Right lobe of liver (tissue), 4 donors: ENCODE results near the gene C4orf50.

Source experiments
- POLR2A ChIP-seq: fragments of 450-650 bp; IDR thresholded peaks from one replicate; pipeline ENCODE4 v1.6.1; 2017; ENCODE audit warnings: antibody characterized with exemption, mild to moderate bottlenecking
- TF ChIP-seq, protein P1 (sequence below), 4 donors: fragments of 200-600 bp in 3 of 4; fragments of 450-650 bp in 1 of 4; IDR thresholded peaks; one replicate each; pipeline versions ENCODE4 v1.5.1 to v1.8.0; 2016 to 2022; ENCODE audit warnings: antibody characterized with exemption in 4 of 4, mild to moderate bottlenecking in 2 of 4
- donor health status: DM: no; HTN: no; CAD: no.
- donor health status: DM: no; HTN: no; CAD: no.
- donor health status: DM: no; HTN: yes; CAD: no.

GRCh38 chr4:5919044-5919443 is 99.2 kb downstream of the C4orf50 start:
- TF ChIP-seq, protein P1, sequence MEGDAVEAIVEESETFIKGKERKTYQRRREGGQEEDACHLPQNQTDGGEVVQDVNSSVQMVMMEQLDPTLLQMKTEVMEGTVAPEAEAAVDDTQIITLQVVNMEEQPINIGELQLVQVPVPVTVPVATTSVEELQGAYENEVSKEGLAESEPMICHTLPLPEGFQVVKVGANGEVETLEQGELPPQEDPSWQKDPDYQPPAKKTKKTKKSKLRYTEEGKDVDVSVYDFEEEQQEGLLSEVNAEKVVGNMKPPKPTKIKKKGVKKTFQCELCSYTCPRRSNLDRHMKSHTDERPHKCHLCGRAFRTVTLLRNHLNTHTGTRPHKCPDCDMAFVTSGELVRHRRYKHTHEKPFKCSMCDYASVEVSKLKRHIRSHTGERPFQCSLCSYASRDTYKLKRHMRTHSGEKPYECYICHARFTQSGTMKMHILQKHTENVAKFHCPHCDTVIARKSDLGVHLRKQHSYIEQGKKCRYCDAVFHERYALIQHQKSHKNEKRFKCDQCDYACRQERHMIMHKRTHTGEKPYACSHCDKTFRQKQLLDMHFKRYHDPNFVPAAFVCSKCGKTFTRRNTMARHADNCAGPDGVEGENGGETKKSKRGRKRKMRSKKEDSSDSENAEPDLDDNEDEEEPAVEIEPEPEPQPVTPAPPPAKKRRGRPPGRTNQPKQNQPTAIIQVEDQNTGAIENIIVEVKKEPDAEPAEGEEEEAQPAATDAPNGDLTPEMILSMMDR (IDR thresholded peaks at IDR 0.05): no peak
- TF ChIP-seq POLR2A: no peak
